ENCODE results near the gene RNASEL.

DNA sequence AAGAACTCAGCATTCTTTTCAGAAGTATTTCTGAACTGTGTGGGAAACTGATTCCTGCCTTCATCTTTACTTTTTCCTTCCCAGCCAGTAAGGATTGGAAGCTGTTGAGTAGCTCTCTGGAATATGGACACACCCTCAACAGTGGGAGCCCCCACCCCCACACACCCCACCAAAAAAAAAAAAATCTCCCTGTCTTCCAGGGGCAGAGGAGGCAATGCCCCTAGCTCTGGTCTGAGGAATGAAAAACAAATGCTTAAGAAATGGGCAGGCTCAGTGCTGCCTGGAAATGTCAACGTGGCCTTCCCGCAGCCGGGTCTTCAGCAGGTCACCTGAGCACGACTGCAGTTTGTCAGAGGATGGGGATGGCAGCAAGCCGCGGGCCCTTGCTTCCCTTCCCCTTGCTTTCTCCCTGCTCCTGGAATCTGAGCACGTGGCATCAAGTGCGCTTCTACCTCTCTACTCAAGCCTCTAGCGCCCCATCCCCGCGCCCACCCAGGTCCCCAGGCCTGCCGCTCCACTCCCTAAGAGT is 14.7 kb upstream of the RNASEL start:
- no peak for TF ChIP-seq POLR2A (IDR thresholded peaks at IDR 0.05)
- TF ChIP-seq, protein P1, sequence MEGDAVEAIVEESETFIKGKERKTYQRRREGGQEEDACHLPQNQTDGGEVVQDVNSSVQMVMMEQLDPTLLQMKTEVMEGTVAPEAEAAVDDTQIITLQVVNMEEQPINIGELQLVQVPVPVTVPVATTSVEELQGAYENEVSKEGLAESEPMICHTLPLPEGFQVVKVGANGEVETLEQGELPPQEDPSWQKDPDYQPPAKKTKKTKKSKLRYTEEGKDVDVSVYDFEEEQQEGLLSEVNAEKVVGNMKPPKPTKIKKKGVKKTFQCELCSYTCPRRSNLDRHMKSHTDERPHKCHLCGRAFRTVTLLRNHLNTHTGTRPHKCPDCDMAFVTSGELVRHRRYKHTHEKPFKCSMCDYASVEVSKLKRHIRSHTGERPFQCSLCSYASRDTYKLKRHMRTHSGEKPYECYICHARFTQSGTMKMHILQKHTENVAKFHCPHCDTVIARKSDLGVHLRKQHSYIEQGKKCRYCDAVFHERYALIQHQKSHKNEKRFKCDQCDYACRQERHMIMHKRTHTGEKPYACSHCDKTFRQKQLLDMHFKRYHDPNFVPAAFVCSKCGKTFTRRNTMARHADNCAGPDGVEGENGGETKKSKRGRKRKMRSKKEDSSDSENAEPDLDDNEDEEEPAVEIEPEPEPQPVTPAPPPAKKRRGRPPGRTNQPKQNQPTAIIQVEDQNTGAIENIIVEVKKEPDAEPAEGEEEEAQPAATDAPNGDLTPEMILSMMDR (IDR thresholded peaks at IDR 0.05): no peak
